Neural progenitor cell (in vitro differentiated cells): ENCODE data around the gene PLCB1. TPM values are rescaled to one million over a fixed set of nuclear protein-coding genes. Genes with fewer than 3 reads are reported as not detected.

Experiments used
- DNase-seq: peaks from one replicate; pipeline ENCODE4 v3.0.0-alpha.2; 2016; ENCODE audit warnings: low spot score
- H2AFZ ChIP-seq: fragments of 200-600 bp; sonication (generic); replicated peaks from 2 replicates; pipeline ENCODE4 v1.6.1; 2016; ENCODE audit warnings: antibody characterized with exemption
- H3F3A ChIP-seq: fragments of 200-600 bp; sonication (generic); 2 replicates; pipeline ENCODE4 v1.6.1; 2016; ENCODE audit warnings: antibody characterized with exemption, low read depth
- H3K27ac ChIP-seq: fragments of 200-600 bp; sonication (generic); 2 replicates; pipeline ENCODE4 v1.5.1; 2016; ENCODE audit warnings: mild to moderate bottlenecking
- H3K27me3 ChIP-seq: fragments of 200-600 bp; sonication (generic); 2 replicates; pipeline ENCODE4 v1.6.1; 2016; ENCODE audit warnings: mild to moderate bottlenecking, moderate library complexity
- H3K36me3 ChIP-seq: fragments of 200-600 bp; sonication (generic); 2 replicates; pipeline ENCODE4 v1.5.1; 2016
- H3K4me1 ChIP-seq: fragments of 200-600 bp; sonication (generic); 2 replicates; pipeline ENCODE4 v1.6.1; 2016; ENCODE audit warnings: mixed run types
- H3K4me2 ChIP-seq: fragments of 200-600 bp; sonication (generic); 2 replicates; pipeline ENCODE4 v1.6.1; 2016
- H3K4me3 ChIP-seq: fragments of 200-600 bp; sonication (generic); 2 replicates; pipeline ENCODE4 v1.5.1; 2016
- H3K79me2 ChIP-seq: fragments of 200-600 bp; sonication (generic); 2 replicates; pipeline ENCODE4 v1.6.1; 2016; ENCODE audit warnings: low read depth
- H3K9ac ChIP-seq: fragments of 200-600 bp; sonication (generic); 2 replicates; pipeline ENCODE4 v1.6.1; 2016
- H3K9me3 ChIP-seq: fragments of 200-600 bp; sonication (generic); 2 replicates; pipeline ENCODE4 v1.5.1; 2016; ENCODE audit warnings: low read depth
- H4K20me1 ChIP-seq: fragments of 200-600 bp; sonication (generic); 2 replicates; pipeline ENCODE4 v1.6.1; 2016; ENCODE audit warnings: low read depth
- H3K27ac Mint-ChIP-seq: 3 replicates; pipeline ENCODE4 v1.8.0; 2021; ENCODE audit warnings: mixed read lengths
- H3K27me3 Mint-ChIP-seq: 2 replicates; pipeline ENCODE4 v1.8.0; 2022; ENCODE audit warnings: low read depth, mild to moderate bottlenecking, inconsistent platforms, moderate library complexity, mixed read lengths; ENCODE audit not compliant: insufficient read depth
- H3K36me3 Mint-ChIP-seq: 3 replicates; pipeline ENCODE4 v1.8.0; 2021; ENCODE audit warnings: mixed read lengths
- H3K4me1 Mint-ChIP-seq: 3 replicates; pipeline ENCODE4 v1.8.0; 2021; ENCODE audit warnings: mixed read lengths
- H3K4me3 Mint-ChIP-seq: 3 replicates; pipeline ENCODE4 v1.8.0; 2021; ENCODE audit warnings: mild to moderate bottlenecking, moderate library complexity, mixed read lengths
- H3K9me3 Mint-ChIP-seq: 3 replicates; pipeline ENCODE4 v1.8.0; 2020; ENCODE audit warnings: mixed read lengths
- EZH2 ChIP-seq: fragments of 200-600 bp; sonication (generic); IDR thresholded peaks from 2 replicates; pipeline ENCODE4 v1.6.1; 2017; ENCODE audit warnings: antibody characterized with exemption, mild to moderate bottlenecking, moderate library complexity
- EZH2phosphoT487 ChIP-seq: fragments of 200-600 bp; sonication (generic); IDR thresholded peaks from 2 replicates; pipeline ENCODE4 v1.6.1; 2017; ENCODE audit warnings: antibody characterized with exemption
- total RNA-seq: library from RNA; depleted of rRNA; stranded (reverse); fragments of >200 nt; gene quantifications from 2 replicates; pipeline ENCODE4 v1.2.3, GENCODE V29; 2015; ENCODE audit warnings: low replicate concordance
- TF ChIP-seq, protein P1 (sequence below): fragments of 200-600 bp; sonication (generic); IDR thresholded peaks from 2 replicates; pipeline ENCODE4 v1.5.1; 2017; ENCODE audit warnings: antibody characterized with exemption, mild to moderate bottlenecking

Gene PLCB1
- total RNA-seq, 1 donor from 2014 or later = 30.2 TPM

DNA sequence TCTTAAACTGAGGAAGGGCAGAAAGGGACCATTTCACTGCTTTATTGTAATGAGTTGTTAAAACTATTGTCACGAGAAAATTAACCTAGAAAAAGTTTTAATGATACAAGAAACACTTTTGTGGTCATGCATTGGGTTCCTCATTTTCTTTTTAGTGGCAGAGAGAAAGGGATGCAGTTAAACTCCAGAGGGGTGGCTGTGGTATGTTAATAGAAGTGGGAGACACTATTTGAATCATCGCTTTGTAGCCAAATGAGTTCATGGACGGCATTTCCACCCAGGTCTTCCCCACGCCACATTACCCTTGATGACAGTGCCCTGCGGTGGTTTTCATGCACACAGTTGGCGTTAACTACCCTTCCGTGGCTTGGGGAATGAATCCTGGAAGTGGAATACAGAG, 235.6 kb downstream of the PLCB1 start:
- Histone ChIP-seq H3K9ac (no peak overlapping the region), H3F3A (no peaks in the 10 kb centered on the region), H3K4me2 (no peak overlapping the region), H3K27me3 (no peaks in the 10 kb centered on the region), H3K79me2 (no peaks in the 10 kb centered on the region), H3K4me3 (no peak overlapping the region), H2AFZ (no peak overlapping the region), H3K36me3 (no peaks in the 10 kb centered on the region), H4K20me1 (no peaks in the 10 kb centered on the region), H3K9me3 (no peaks in the 10 kb centered on the region), H3K27ac (no peak overlapping the region), H3K4me1 (peaks cover 2% of the 10 kb centered on the region)
- peaks cover 6% of the 10 kb centered on the region for H3K4me1 Mint-ChIP-seq
- no peaks in the 10 kb centered on the region for H3K27me3 Mint-ChIP-seq
- no peak overlapping the region for H3K4me3 Mint-ChIP-seq
- no peak overlapping the region for H3K27ac Mint-ChIP-seq
- H3K36me3 Mint-ChIP-seq = peaks cover 5% of the 10 kb centered on the region
- TF ChIP-seq EZH2phosphoT487 = no peak
- H3K9me3 Mint-ChIP-seq = no peaks in the 10 kb centered on the region
- no peak for DNase-seq

DNA sequence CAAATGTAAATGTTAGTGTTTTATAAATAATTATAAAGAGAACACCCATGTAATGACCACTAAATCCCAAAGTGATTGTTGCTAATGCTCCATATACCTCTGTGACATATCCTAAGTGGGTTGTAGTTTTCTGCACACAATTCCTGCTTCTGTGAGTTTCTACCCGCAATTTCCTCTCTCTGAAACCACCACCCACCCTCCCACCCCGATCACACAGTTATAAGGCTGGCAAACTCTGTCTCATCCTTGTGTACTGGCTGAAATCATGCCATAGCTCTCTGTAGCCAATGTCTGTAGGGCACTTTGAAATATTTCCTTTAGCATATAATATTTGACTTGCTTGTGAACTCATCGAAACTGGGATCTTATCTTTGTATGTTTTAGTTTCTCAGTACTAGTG, 236.6 kb downstream of the PLCB1 start:
- Mint-ChIP-seq H3K27ac (no peak overlapping the region), H3K4me1 (peaks cover 12% of the 10 kb centered on the region), H3K9me3 (no peaks in the 10 kb centered on the region), H3K4me3 (no peak overlapping the region), H3K27me3 (no peaks in the 10 kb centered on the region), H3K36me3 (peaks cover 5% of the 10 kb centered on the region)
- H3K27ac ChIP-seq = no peak overlapping the region
- H3K9me3 ChIP-seq = no peaks in the 10 kb centered on the region
- H3K9ac ChIP-seq = no peak overlapping the region
- H4K20me1 ChIP-seq = no peaks in the 10 kb centered on the region
- no peaks in the 10 kb centered on the region for H3K79me2 ChIP-seq
- H3K4me3 ChIP-seq = no peak overlapping the region
- no peak overlapping the region for H3K4me2 ChIP-seq
- H3K4me1 ChIP-seq = peaks cover 5% of the 10 kb centered on the region
- no peaks in the 10 kb centered on the region for H3K27me3 ChIP-seq
- H3F3A ChIP-seq = no peaks in the 10 kb centered on the region
- H2AFZ ChIP-seq = no peak overlapping the region
- no peak for DNase-seq
- TF ChIP-seq, protein P1, sequence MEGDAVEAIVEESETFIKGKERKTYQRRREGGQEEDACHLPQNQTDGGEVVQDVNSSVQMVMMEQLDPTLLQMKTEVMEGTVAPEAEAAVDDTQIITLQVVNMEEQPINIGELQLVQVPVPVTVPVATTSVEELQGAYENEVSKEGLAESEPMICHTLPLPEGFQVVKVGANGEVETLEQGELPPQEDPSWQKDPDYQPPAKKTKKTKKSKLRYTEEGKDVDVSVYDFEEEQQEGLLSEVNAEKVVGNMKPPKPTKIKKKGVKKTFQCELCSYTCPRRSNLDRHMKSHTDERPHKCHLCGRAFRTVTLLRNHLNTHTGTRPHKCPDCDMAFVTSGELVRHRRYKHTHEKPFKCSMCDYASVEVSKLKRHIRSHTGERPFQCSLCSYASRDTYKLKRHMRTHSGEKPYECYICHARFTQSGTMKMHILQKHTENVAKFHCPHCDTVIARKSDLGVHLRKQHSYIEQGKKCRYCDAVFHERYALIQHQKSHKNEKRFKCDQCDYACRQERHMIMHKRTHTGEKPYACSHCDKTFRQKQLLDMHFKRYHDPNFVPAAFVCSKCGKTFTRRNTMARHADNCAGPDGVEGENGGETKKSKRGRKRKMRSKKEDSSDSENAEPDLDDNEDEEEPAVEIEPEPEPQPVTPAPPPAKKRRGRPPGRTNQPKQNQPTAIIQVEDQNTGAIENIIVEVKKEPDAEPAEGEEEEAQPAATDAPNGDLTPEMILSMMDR = no peak
- TF ChIP-seq EZH2 (no peak), EZH2phosphoT487 (no peak)
- H3K36me3 ChIP-seq = no peaks in the 10 kb centered on the region

DNA sequence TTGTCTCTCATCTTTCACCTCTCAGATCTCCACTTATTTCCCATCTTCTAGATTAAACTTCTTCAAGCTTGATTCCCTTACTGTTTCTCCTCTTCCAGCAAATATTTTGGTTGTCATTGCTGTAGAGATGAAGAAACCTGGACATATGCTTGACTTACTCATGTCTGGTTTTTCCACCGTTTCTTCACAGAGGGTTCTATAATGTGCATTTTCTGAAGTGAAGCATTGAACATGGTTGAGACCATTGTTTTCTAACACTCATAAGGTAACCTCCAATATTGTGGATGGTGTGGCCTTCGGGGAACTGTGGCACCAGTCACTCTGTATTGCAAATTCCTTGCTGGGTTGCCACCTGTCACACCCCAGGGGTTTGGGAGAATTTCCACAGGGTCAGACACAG, 237.2 kb downstream of the PLCB1 start:
- TF ChIP-seq EZH2 = no peak
- no peak for TF ChIP-seq EZH2phosphoT487
- TF ChIP-seq, protein P1 = no peak
- H3K36me3 Mint-ChIP-seq = peaks cover 5% of the 10 kb centered on the region
- no peaks in the 10 kb centered on the region for H4K20me1 ChIP-seq

DNA sequence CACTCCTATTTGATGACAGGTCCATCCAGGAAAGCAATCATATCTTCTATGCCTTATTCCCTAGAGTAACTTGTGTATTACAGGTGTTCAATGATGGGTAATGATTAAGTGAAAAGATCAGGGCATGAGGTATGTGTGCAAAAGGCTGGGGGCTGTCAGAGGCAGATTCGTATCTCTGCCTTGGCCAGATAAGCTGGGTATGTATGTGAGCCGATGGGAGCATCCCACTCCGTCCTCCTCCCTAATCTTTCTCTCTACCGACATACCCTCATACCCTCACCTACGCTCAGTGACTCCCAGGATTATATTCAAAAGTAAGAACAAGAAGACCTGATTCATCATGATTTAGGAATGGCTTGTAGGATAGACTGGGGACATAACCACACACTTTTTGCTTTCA, 238.7 kb downstream of the PLCB1 start:
- H3K27me3 Mint-ChIP-seq = peaks cover 5% of the 10 kb centered on the region
- Histone ChIP-seq H4K20me1 (no peaks in the 10 kb centered on the region), H3K27ac (no peak overlapping the region), H3K4me2 (no peak overlapping the region), H3K27me3 (no peaks in the 10 kb centered on the region), H3F3A (peaks cover 4% of the 10 kb centered on the region), H3K4me1 (peaks cover 21% of the 10 kb centered on the region), H3K9me3 (no peaks in the 10 kb centered on the region), H3K79me2 (no peaks in the 10 kb centered on the region), H3K36me3 (no peaks in the 10 kb centered on the region), H3K4me3 (no peak overlapping the region), H2AFZ (no peak overlapping the region), H3K9ac (no peak overlapping the region)
- H3K4me3 Mint-ChIP-seq = no peak overlapping the region
- TF ChIP-seq EZH2 (no peak), EZH2phosphoT487 (no peak)
- TF ChIP-seq, protein P1 = no peak
- no peak overlapping the region for H3K27ac Mint-ChIP-seq
- H3K4me1 Mint-ChIP-seq = peaks cover 29% of the 10 kb centered on the region
- no peak for DNase-seq
- peaks cover 5% of the 10 kb centered on the region for H3K36me3 Mint-ChIP-seq
- H3K9me3 Mint-ChIP-seq = no peaks in the 10 kb centered on the region

More for the DNA sequence above, 237.2 kb downstream of the PLCB1 start:
- Histone ChIP-seq H3K79me2 (no peaks in the 10 kb centered on the region), H3K9me3 (no peaks in the 10 kb centered on the region), H3K27ac (no peak overlapping the region), H3K4me3 (no peak overlapping the region), H3K4me1 (peaks cover 7% of the 10 kb centered on the region), H3K9ac (no peak overlapping the region), H2AFZ (no peak overlapping the region), H3F3A (no peaks in the 10 kb centered on the region), H3K4me2 (no peak overlapping the region), H3K36me3 (no peaks in the 10 kb centered on the region), H3K27me3 (no peaks in the 10 kb centered on the region)
- Mint-ChIP-seq H3K27ac (no peak overlapping the region), H3K4me1 (peaks cover 16% of the 10 kb centered on the region), H3K27me3 (peaks cover 3% of the 10 kb centered on the region), H3K4me3 (no peak overlapping the region), H3K9me3 (no peaks in the 10 kb centered on the region)
- no peak for DNase-seq
